GM18867 (cell line): ENCODE data around the gene CRTC1.
"Not testable (repeated sequence)": the region's sequence is repeated elsewhere in the genome, so short reads cannot be mapped to it uniquely, and the experiment has no call there.

Experiments
- ATAC-seq: cut with Tn5 transposase; IDR thresholded peaks from one replicate; pipeline ENCODE4 v1.9.1; 2021; ENCODE audit warnings: mild to moderate bottlenecking, moderate library complexity; ENCODE audit not compliant: unreplicated experiment

CRTC1 gene

DNA sequence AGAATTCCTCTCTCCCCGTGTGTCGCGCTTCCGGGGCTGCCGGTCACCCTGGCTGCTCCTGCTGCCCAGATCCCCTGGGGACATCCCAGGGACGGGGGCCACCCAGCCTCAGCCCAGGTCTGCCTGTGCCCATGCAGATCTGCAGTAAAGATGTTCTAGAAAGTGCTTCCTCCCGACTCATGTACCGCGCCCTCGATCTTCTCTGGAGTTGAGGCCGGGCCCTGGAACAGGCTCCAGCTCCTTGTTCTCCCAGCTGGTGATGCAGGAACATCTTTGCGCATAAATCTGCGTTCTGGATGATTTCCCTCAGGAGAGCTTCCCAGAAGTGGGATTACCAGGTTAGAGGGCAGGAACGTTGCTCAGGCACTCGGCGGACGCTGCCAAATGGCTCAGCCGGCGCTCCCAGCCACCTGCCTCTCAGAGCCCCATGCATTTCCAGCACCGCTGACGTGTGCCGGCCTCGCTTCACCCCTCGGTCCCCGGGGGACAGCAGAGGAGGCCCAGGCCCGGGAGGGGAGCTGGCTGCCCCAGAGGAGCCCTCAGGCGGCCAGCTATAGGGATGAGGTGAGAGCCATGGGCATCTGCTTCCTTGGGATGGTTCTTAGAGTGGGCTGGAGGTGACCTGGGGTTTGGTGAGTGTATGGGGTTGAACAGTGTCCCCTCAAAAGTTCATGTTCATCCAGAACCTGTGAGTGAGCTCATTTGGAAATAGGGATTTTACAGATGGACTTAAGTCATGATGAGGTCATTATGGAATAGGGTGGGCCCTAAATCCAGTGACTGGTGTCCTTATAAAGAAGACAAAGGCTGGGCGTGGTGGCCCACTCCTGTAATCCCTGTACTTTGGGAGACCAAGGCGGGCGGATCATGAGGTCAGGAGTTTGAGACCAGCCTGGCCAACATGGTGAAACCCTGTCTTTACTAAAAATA, 42.6 kb downstream of the CRTC1 start:
- ATAC-seq, result no peak

DNA sequence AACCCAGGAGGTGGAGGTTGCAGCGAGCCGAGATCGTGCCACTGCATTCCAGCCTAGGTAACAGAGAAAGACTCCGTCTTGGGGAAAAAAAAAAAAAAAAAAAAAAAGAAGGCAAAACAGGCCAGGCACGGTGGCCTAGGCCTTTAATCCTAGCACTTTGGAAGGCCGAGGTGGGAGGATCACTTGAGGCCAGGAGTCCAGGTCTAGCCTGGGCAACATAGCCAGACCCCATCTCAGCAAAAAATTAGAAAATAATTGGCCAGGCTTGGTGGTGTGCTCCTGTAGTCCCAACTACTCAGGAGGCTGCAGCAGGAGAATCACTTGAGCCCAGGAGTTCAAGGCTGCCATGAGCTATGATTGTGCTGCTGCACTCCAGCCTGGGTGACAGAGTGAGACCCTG, 43.4 kb downstream of the CRTC1 start:
- ATAC-seq, result no peak

DNA sequence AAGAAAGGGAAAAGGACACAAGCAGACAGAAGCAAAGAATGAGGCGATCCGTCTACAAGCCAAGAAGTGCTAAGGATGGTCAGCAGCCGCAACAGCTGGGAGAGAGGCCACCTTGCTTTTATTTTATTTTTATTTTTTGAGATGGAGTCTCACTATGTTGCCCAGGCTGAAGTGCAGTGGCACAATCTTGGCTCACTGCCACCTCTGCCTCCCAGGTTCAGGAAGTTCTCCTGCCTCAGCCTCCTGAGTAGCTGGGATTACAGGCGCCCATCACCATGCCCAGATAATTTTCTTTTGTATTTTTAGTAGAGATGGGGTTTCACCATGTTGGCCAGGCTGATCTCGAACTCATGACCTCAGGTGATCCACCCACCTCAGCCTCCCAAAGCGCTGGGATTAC, 44.1 kb downstream of the CRTC1 start:
- ATAC-seq, result not testable (repeated sequence)

DNA sequence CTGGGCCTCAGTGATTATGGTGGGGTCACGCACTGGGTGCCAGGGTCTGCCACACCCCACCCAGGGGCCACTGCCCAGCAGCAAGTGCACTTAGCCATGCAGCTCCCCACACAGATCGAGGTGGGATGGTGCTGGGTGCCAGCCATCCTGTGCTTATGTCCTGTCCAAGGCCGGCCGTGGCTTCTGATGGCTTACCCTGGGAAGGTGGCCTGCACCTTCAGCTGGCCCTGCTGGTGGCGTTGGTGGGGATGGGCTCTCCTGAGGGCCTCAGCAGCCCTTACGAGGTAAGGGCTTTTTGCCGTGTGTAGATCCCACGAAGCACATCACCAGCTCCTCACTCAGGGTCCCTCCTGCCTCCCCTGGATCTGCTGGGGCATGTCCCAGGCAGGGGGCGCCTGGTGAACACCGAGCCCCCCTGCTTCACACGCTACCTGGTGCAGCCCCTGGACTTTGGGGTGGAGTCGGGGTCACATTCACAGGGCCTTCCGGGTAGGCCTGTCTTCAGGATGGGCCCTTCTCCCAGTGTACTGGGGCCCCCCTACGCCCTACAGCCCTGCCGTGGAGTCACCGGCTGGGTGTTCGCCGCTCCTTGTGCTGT, 46.6 kb downstream of the CRTC1 start:
- ATAC-seq, result no peak

DNA sequence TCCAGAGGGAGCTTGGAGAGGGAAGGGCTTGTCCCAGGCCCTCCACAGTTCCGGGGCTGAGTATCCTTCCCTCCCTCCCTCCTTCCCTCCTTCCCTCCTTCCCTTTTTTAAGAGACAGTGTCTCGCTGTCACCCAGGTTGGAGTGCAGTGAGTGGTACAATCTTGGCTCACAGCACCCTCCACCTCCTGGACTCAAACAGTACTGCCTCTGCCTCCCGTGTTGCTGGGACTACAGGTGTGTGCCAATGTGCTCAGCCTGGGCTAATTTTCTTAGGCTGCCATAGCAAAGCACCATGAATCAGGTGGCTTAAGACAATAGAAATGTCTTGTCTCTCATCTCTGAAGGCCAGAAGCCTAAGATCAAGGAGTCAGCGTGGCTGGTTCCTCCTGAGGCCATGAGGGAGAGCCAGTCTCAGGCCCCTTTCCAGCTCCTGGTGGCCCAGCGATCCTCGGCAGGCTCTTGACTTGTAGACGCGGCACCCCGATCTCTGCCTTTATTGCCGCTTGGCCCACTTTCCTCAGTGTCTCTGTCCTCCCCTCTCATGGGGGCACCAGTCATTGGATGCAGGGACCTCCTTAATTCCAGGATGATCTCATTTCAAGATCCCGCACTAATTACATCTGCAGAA, 47.5 kb downstream of the CRTC1 start:
- ATAC-seq, result no peak

DNA sequence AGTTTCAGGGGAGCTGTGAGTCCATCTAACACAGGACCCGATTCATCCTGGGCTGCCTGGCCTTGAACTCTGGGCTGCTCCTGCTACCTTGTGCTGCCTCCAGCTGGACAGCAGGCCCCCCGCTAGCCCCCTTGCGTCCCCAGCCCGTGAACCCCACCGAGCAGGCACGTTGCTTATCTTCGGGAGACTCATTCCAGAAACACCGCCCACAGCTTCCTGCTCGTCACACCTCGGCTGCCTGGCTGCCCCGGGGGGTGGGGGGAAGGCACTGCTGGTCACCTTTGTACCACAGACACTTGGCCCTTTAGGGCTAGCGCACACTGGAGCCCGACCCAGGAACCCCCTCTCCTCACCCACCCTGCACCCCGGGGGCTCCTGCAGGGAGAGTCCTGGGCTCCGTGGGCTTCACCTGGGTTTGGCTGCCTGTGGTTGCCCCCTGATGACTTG, 48.1 kb downstream of the CRTC1 start:
- ATAC-seq, result no peak

DNA sequence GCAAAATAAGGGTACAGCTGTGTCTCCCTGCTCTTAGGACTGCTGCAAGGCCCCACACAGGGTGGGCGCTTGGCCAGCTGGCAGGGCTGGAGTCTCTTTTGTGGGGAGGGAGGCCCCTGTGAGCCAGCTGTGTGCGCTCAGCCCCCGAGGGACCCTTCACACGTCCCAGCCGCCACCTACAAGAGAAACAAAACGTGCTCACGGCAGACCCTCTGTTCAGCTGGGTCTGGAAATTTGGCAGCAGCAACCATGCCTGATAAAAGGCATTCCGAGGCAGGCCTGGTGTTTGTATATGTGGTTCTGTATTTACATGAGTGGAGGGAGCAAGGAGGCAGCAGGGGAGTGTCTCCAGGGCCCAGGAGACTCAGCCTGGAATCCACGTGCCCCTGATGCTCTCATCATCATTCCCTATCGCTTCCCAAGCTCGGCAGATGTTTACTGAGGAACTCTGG, 49.7 kb downstream of the CRTC1 start:
- no peak for ATAC-seq

DNA sequence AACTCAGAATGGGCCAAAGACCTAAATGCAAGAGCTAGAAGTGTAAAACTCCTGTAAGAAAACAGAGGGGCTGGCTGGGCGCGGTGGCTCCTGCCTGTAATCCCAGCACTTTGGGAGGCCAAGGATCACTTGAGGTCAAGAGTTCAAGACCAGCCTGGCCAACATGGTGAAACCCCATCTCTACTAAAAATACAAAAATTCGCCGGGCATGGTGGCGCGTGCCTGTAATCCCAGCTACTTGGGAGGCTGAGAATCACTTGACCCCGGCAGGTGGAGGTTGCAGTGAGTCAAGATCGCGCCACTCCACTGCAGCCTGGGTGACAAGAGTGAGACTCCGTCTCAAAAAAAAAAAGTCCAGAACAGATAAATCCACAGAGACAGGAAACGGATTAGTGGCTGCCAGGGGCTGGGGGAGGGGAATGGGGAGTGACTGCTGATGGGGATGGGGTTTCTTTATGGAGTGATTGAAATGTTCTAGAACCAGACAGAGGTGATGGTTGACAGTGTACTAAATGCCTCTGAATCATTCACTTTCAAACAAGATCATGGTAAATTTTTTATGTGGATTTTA, 50.4 kb downstream of the CRTC1 start:
- ATAC-seq, result not testable (repeated sequence)

DNA sequence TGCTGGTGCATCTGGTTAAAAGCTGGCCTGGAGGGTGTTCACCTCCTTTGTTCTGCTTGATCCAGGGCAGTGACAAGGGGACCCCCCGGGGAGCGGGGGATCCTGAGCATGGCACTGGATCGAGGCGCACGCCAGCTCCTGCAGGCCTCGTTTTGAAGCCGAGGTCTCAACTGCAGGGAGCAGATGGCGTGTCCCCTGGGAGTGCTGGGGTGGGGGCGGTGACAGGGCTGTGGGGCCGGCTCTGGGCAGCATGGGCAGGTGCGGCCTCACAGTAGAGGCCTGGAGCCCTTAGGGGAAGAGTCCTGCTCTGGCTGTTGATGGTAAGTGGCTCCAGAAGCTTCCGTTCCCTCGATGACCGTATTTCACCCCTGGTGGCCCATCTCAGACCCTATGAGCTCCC, 51.8 kb downstream of the CRTC1 start:
- ATAC-seq, result no peak

DNA sequence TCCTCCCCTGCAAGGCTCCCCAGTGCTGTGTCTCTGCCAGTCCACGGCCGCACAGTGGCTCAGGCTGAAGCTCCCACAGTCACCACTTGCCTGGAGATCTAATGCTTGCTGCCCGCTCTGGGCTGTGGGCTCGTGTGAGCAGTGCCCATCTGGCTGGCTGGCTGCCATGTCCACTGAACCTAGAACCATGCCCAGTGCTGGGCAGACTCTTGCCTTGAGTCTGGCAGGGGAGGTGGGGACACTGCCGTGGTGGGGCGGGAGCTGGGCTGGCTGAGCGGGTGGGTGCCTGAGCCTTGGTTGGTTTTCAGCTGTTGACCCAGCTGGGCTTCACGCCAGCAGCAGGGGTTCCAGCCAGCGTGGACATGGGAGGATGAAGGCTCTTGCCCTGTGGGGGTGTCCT, 52.3 kb downstream of the CRTC1 start:
- no peak for ATAC-seq

DNA sequence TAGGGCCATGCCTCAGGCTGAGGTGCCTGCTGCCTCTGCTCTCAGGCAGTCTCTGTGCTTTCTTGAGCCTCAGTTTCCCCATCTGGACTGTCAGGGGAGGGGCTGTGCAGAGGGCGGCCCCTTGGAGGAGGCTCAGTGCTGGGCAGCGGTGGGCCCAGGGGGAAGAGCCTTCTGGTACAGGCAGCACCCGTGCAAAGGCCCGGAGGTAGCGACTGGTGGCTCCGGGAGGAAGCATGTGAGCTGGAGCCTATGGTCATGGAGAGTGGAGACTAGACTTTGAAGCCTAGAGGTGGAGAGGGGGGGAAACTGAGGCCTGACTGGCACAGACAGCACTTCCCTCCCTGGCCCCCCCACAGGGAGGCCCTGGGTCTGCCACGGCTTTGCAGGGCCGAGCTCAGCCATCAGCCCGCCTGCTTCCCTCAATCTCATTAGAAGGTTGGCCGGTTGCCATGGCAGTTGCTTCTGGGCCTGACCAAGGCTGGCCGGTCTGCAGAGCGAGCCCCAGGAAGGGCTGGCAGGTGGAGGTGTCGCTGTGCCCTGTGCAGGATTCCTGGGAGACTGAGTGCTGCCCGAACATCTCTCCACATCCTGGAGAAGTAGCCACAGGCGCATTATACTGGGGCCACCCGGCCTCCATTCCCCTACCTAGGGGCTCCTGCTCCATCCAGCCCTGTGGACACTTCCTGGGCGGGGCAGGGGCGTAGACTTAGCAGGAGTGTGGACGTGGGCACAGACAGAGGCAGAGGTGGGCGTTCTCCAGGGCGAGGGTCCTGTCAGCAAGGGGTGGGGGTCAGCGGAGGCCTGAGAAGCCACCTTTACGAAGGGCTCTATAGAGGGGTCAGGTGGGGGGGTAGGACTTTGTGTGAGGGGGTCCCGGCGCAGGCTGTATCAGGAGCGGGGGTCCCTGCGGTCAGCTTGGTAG, 53.2 kb downstream of the CRTC1 start:
- no peak for ATAC-seq

DNA sequence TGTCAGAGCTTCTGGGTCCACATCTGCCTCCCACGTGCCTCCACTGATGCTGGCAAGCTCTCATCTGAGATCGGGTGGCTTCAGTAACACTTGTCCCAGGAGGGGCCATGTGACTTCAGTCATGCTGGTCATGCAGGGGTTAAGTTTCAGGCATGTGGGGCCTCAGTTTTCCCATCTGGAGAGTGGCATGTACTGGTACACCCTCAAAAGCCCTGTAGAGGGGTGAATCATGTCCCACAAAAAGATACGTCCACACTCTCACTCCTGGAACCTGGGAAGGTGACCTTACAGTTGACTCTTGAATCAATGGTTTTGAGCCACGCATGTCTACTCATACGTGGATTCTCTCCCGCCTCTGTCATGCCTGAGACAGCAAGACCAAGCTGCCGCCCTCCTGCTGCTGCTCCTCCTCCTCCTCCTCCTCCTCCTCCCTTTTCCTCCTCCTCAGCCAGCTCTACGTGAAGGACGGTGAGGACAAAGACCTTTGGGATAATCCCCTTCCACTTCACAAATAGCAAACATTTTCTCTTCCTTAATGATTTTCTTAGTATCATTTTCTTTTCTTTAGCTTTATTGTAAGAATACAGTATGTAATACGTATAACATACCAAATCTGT, 54.0 kb downstream of the CRTC1 start:
- ATAC-seq, result no peak

DNA sequence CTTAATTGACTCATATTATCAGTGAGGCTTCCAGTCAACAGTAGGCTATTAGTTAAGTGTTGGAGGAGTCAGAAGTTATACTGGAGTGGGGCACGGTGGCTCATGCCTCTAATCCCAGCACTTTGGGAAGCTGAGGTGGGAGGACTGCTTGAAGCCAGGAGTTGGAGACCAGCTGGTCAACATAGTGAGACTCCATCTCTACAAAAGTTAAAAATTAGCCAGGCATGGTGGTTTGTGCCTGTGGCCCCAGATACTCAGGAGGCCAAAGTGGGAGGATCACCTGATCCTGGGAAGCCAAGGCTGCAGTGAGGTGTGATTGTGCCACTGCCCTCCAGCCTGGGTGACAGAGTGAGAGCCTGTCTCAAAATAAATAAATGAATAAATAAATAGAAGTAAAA, 54.5 kb downstream of the CRTC1 start:
- no peak for ATAC-seq

DNA sequence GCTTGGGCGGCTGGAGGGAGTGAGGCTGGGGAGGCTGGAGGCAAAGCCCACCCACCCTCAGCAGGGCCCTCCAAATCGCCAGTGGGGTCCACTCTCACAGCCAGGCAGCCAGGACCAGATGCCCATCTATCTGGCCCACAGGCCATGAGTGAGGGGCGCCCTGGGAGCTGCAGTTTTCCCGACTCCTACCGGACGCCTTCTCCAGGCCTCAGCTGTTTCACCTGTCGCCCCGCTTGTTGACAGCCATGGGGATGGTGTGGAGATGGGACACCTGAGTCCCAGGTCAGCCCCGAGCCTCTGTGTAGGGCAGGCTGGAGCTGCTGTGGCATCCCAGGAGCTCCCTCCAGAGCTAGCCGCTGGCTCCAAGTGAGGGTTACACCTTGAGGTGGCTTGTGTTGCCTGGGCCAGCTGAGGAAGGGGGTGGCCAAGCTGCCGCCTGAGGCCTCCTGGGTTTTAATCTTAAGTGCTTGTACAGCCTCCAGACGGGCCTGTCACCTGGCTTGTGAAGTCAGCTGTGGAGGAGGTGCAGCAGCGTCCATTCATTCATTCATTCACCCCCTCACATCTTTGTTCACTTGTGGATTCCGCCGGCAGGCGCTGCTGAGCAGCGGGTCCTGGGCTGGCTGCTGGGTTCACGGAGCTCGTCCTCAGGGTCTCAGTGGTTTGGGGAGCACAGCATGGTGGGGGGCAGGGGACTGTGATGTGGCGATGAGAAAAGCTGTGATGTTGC, 55.6 kb downstream of the CRTC1 start:
- ATAC-seq, result no peak

DNA sequence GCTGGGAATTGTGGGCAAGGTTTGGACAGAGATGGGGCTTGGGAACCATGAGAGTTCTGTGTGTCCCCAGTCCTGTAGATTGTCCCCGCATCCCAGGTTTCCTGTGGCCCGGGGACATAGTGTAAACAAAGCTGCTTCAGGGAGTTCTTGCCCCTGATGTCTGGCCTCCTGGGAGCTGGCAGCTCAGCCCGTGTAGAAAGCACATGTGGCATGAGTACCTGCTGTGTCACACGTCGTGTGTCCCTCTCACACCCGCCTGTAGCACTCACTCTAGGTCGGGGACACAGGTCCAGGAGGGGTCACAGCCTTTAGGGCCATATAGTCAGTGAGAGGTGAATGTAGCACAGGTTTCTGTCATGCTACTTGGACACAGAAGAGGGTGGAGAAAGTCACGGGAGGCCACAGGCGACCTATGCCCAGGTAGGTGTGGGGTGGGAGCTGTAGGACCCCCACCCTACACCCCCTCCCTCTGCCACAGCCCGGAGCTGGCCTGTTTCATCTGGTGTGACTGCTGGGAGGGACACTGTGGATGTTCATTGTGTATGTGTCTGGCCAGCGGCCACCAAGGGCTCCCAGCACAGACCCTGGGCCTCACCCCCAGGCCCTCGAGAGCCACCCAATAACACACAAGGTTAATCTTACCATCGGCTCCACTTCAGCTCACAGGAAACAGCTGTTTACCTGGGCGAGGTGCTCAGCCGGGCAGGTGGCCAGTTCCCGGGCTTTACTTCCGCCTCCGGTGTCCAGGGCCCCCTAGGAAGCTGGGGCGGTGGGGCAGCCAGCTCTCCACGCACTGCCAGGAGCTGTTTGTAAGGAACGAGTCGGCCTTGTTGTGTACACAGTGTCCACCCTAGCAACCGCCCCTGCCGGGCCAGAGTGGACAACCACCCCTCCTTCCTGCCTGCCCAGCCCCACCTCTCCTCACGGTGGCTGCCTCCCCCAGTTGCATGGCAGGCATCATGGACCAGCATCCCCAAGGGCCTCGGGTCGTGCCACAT, 57.9 kb downstream of the CRTC1 start:
- no peak for ATAC-seq

DNA sequence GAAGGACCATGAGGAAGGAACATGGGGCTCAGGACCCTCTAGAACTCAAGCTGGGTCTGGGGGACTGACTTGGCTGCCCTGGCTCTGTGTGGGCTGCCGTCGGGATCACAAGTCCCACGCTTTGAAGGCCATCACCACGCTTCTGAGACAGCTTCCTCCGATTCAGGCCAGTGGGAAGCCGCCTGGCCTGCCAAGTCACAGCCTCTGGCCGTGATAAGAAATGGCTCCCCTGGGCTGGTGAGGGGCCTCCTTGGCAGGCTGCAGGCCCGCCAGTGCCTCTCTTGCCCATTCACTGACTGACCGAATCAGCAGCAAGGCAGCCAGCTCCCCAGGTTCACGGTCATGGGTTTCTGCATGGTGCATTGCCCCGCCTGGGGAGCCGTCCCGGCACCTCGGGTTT, 58.8 kb downstream of the CRTC1 start:
- ATAC-seq, result no peak

DNA sequence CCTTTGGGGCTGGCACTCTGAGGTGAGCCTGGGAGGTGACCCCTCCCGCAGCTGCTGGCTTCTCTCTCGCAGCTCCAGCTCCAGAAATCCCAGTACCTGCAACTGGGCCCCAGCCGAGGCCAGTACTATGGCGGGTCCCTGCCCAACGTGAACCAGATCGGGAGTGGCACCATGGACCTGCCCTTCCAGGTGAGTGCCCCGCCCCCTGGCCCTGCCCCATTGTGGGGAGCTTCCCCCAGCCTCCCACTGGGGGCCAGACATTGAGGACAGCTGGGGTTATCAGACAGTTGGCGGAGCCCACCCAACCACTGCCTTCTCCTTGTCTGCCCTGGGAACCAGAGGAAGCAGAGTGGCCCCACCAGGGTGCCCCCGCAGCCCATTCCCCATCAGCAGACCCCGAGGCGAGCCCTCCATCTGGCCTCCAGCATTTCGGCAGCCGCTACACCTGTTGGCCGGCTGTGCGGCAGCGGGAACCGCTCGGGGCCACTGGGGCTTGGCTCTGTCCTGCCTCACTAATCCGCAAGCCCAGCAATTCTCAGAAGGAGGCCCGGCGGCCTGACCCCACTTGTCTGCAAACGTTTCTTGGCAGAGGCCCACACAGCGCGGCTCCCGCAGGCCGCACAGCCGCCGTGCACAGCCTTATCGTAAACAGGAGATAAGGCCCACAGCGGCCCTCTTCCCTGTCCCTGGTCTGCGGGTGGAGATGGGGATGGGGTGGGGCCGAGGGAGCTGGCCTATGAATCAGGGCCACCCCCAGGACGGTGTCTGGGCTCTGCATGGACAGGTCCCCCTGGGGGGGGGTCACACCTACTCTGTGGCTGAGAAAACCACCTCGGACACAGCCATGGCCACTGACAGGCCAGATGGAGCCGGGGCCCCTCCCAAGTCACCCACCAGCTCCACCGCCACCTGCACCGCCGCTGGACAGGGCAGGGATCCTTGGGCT, 59.6 kb downstream of the CRTC1 start:
- no peak for ATAC-seq
